Ovary (tissue), 3 donors: Measurements from ENCODE around the gene ERF.

Source experiments
- CTCF ChIP-seq, 3 donors: fragments of 450-650 bp in 2 of 3; fragments of 200-600 bp in 1 of 3; IDR thresholded peaks; one replicate each; pipeline versions ENCODE4 v1.5.1 to v1.8.0; 2016 to 2022; ENCODE audit warnings: antibody characterized with exemption in 3 of 3, mild to moderate bottlenecking in 1 of 3
- POLR2A ChIP-seq: fragments of 450-650 bp; IDR thresholded peaks from one replicate; pipeline ENCODE4 v1.6.1; 2017; ENCODE audit warnings: antibody characterized with exemption, mild to moderate bottlenecking, moderate library complexity
- donor health status: DM: no; HTN: no; CAD: no.

- no peak for TF ChIP-seq CTCF (IDR thresholded peaks at IDR 0.05)
- TF ChIP-seq POLR2A: no peak
These were observed 40.4 kb upstream of the ERF start for GRCh38 chr19:42295342-42295741.
